ENCODE data around the gene TCOF1. TPM values are rescaled to one million over a fixed set of nuclear protein-coding genes. Genes with fewer than 3 reads are reported as not detected.

TCOF1 gene
- total and polyA plus RNA-seq, 11 donors = 11.9 to 29.9 (median 16.0) TPM

DNA sequence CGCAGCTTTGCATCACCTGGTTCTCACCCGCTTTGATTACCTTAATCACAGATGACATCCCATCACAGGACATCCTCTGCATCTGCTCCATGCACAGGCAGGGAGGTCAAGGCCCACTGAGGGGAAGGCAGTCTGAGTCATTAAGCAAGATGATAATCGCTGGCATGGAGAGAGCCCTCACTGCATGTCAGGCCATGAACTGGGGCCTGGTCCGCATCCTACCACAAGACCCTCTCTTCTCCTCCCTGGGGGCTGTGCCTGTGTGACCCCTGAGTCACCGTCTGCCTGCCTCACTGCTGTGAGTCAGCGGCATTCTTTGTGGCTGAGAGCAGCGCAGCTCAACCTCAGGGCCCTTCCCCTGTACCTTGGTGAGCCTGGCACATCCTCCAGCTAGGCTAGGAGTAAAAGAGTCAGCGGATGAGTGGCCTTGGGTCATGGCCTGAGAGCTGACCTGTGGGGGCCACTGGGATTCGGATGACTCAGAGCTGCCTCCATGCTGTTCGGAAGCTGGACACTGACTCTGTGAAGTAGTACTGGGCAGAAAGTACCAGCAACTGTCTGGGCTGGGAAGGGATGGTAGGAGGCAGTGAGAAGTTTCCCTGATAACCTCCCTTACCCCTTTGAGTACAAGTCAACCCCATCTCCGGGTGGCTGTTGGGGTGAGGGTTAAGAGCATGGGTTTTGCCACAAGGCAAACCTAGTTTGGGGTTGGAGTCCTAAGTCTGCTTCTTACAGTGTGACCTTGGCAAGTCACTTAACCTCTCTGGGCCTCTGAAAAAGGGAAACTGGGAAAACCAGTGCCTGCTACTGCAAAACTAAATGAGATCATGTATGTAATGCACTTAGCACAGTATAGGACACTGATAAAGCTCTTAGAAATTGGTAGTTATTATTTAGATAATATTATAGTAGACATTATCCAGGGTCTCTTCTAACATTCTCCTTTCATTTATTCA, 40.2 kb upstream of the TCOF1 start:
- no peak overlapping the region for H3K4me3 ChIP-seq
- DNase-seq (no peak), ATAC-seq (peak in 2 of 4 donors; percentile 19 to 24)
- WGBS, 4 donors = 81 to 88% (median 86%) methylated on average over 11 of the region's 11 CpGs
- no peak for TF ChIP-seq POLR2A (IDR thresholded peaks at IDR 0.05)
- TF ChIP-seq, protein P1, sequence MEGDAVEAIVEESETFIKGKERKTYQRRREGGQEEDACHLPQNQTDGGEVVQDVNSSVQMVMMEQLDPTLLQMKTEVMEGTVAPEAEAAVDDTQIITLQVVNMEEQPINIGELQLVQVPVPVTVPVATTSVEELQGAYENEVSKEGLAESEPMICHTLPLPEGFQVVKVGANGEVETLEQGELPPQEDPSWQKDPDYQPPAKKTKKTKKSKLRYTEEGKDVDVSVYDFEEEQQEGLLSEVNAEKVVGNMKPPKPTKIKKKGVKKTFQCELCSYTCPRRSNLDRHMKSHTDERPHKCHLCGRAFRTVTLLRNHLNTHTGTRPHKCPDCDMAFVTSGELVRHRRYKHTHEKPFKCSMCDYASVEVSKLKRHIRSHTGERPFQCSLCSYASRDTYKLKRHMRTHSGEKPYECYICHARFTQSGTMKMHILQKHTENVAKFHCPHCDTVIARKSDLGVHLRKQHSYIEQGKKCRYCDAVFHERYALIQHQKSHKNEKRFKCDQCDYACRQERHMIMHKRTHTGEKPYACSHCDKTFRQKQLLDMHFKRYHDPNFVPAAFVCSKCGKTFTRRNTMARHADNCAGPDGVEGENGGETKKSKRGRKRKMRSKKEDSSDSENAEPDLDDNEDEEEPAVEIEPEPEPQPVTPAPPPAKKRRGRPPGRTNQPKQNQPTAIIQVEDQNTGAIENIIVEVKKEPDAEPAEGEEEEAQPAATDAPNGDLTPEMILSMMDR (IDR thresholded peaks at IDR 0.05) = no peak
- H3K4me1 ChIP-seq = peaks cover 0 to 11% (median 6%) of the 10 kb centered on the region in 12 donors
- intact Hi-C loops (cut with DNase I) = no loop called here
- no peak overlapping the region for H3K27ac ChIP-seq
- H3K27me3 ChIP-seq = no peaks in the 10 kb centered on the region
- peaks cover 0 to 3% (median 0%) of the 10 kb centered on the region in 12 donors for H3K9me3 ChIP-seq
- H3K36me3 ChIP-seq = no peaks in the 10 kb centered on the region

DNA sequence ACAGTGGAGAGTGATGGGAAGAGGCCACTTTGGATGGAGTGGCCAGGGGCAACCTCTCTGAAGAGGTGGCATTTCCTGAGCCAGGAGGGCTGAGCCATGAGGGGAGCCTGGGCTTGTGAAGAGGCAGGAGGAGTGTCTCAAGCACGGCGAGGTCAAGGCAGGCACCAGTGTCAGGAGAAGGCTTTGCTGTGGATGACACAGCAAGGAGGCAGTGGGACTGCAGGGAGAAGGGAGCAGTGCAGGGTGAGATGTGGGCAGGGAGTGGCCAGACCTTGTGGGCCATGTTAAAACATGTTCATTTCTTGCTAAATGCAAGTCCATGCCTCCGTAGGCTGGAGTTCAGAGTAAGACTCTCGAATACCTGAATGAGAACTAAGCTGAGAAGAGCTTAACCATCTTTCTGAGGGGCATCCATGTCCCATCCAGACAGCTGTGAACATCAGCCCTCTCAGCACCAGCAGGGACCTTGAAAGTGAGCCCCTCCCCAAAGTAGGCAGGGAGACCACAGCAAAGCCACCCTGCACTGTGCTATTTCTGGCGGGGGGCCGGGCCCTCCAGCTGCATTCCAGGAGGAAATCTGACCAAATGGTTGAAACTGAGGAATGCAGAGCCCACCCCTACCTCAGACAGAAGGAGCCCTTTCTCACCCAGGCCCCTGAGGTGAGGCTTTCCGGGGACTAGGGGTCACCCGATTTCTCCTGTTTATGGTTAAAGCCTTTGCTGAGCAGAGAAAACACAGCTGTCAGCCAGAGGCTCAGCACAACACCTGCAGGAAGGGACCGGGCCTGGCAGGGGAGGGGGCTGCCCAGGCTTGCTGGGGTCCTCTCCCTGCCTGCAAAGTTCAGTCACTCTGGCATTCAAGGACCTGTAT, 38.6 kb upstream of the TCOF1 start:
- WGBS, 4 donors = 63 to 94% (median 79%) methylated on average over 6 to 9 of the region's 9 CpGs
- no peaks in the 10 kb centered on the region for H3K36me3 ChIP-seq
- peaks cover 0 to 11% (median 6%) of the 10 kb centered on the region in 12 donors for H3K4me1 ChIP-seq
- no peak for TF ChIP-seq POLR2A (IDR thresholded peaks at IDR 0.05)
- TF ChIP-seq, protein P1 (IDR thresholded peaks at IDR 0.05) = no peak
- intact Hi-C loops (cut with DNase I) = no loop called here
- no peak overlapping the region for H3K27ac ChIP-seq
- no peak for DNase-seq
- H3K4me3 ChIP-seq = no peak overlapping the region
- H3K9me3 ChIP-seq = peaks cover 0 to 3% (median 0%) of the 10 kb centered on the region in 12 donors
- H3K27me3 ChIP-seq = no peaks in the 10 kb centered on the region
- no peak for ATAC-seq

DNA sequence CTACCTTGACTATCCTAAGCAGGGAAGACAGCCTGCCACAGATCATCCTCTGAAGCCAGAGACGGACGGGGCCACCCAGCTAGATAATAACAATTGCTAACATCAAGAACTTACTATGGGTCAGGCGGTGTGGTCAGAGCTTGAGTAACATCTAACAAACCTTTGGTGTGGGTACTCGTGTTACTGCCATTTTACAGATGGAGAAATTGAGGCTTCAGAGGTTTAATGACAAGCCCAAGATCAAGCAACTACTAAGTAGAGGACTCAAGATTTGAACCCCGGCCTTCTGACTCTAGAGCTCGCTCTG, 38.1 kb upstream of the TCOF1 start:
- Histone ChIP-seq H3K27me3 (no peaks in the 10 kb centered on the region), H3K4me1 (peaks cover 0 to 11% (median 6%) of the 10 kb centered on the region in 12 donors), H3K4me3 (no peak overlapping the region), H3K27ac (no peak overlapping the region), H3K36me3 (no peaks in the 10 kb centered on the region), H3K9me3 (peaks cover 0 to 3% (median 0%) of the 10 kb centered on the region in 12 donors)
- no peak for ATAC-seq
- 92 to 95% (median 93%) methylated on average over 6 of the region's 6 CpGs for WGBS, 4 donors
- intact Hi-C loops (cut with DNase I) = no loop called here
- DNase-seq = no peak
- TF ChIP-seq POLR2A (IDR thresholded peaks at IDR 0.05) = no peak
- TF ChIP-seq, protein P1 (IDR thresholded peaks at IDR 0.05) = no peak
